Sciatic nerve (tissue), 2 donors: ENCODE results near the gene RGS9. TPM values are rescaled to one million over a fixed set of nuclear protein-coding genes. Genes with fewer than 3 reads are reported as not detected.
"Not testable (repeated sequence)": the region's sequence is repeated elsewhere in the genome, so short reads cannot be mapped to it uniquely, and the experiment has no call there.

ENCODE experiments used
- ATAC-seq: fragments of 200-7000 bp; cut with Tn5 transposase; one replicate; pipeline ENCODE4 v1.9.1; 2020; ENCODE audit warnings: mild to moderate bottlenecking, moderate library complexity
- DNase-seq: peaks from one replicate; pipeline ENCODE4 v3.0.0-alpha.2; 2020; ENCODE audit warnings: low spot score
- intact Hi-C: fragments of 100-400 bp; cut with DNase I; formaldehyde crosslinking; loops from one replicate; pipeline ENCODE4 v1.14.2; 2022
- total RNA-seq: library from RNA; stranded (reverse); fragmentation: NEBNext Ultra II Directional; extraction: Animal tissue kit (Norgen Biotek cat#: 25700); gene quantifications from one replicate; pipeline ENCODE4 v1.2.1, GENCODE V29; 2021
- donor health status: DM: no; HTN: no; CAD: no.
- donor health status: DM: no; HTN: no; CAD: no.

RGS9 gene
- total RNA-seq, result 21.0 TPM

GRCh38 chr17:65137021-65137939 lies at the start of gene RGS9:
RGS9 (plus strand) TSS chr17:65137370; CDS start chr17:65137541, 171 bp downstream.
- intact Hi-C loops, result no loop called here
- DNase-seq (peak; percentile 91), ATAC-seq (peak; percentile 97)

DNA sequence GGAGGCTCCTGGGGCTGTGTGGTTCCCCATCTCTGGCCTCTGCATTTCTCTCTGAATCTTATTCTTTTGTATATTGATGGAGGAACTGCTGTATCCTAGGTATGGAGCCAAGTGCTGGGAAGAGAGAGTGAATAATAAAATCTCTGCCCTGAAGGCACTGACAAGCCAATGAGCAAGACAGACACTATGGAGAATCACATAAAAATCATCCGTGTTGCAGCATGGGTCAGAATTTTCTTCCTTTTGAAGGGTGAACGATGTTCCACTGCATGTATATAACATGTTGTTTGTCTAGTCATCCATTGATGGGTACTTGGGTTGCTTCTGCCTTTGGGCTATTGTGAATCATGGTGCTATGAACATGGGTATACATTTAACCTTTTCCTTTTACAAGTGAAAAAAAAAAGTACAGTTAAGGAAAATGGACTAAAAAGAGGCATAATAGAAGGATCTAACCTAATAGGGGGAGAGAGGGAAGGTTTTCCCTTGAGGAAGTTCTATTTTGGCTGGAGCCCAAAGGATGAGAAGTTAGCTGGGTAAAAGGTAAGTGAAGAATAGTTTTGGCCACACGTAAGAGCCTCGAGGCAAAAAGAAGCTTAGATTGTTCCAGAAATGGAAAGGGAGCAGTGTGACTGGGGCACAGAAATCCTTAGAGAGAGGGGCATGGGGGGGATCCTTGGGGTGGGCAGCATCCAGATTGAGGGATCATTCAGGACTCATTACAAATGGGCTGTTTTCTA lies 48.4 kb upstream of the RGS9 start:
- DNase-seq (no peak), ATAC-seq (no peak)
- intact Hi-C loops, result no loop called here

DNA sequence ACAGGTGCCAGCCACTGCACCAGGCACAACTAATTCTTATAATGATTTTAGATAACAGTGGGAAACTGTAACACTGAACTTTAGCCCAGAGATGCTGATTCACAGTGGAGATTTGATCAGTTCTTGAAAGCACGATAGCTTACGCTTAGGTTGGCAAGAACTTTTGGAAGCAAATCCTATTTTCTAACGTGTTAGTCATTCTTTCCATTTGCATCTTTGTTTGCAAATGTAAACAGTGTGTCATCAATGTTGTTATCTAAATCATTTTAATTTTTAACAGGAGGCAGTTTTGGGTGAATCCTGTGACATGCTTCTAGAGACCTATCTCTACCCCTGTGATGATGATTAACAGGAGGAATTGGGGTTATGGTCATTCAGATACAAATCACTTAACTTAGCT lies 44.9 kb upstream of the RGS9 start:
- no peak for DNase-seq
- ATAC-seq, result no peak
- intact Hi-C loops, result no loop called here

- peak; percentile 19 for DNase-seq
- intact Hi-C loops, ATAC-seq: not testable (repeated sequence)
Measured at GRCh38 chr17:65092721-65093356, 44.3 kb upstream of the RGS9 start.

- peak; percentile 7 for DNase-seq
- intact Hi-C loops, result no loop called here
- ATAC-seq, result no peak
Measured at GRCh38 chr17:65093930-65094329, 43.2 kb upstream of the RGS9 start.

DNA sequence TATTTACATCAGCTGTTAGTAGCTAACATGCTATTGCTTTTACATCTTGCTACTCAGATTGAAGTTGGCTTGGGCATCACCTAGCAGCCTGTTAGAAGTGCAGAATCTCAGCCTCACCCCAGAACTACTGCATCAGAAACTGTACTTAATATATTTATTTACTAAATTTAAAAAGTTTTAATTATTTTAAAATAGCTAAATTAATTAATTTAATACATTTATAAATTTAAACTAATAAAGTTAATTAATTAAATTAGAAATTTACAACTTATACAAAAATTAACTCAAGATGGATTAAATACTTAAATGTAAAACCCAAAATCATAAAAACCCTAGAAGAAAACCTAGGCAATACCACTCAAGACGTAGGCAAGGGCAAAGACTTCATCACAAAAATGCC lies 41.7 kb upstream of the RGS9 start:
- intact Hi-C loops, result no loop called here
- no peak for ATAC-seq
- no peak for DNase-seq

- ATAC-seq, intact Hi-C loops, DNase-seq: not testable (repeated sequence)
Measured at GRCh38 chr17:65096382-65096781, 40.8 kb upstream of the RGS9 start.

DNA sequence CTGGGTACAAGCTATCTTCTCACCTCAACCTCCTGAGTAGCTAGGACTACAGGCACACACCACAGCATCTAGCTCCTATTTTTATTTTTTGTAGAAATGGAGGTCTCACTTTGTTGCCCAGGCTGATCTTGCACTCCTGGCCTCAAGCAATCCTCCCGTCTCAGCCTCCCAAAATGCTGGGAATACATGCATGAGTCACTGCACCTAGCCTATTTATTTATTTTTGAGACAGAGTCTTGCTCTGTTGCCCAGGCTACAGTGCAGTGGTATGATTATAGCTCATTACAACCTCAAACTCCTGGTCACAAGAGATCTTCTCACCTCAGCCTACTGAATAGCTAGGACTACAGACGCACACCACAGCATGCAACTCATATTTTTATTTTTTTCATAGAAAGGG lies 40.1 kb upstream of the RGS9 start:
- ATAC-seq, result no peak
- intact Hi-C loops, result no loop called here

DNA sequence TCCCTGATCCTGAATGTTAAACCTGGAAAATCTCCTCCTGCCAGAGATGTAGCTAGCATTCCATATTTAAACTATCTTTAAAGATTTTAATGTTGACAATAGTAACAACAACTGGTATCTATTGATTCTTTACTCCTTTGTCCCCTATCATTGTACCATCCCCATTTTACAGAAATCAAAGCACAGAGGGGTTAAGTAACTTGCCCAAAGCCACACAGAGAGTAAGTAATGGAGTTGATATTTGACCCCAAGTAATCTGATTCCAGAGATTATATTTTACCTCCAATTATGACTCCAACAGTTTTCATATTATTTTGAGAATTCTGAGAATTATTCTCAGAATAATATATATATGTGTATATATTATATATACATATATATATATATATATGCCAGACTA lies 37.7 kb upstream of the RGS9 start:
- DNase-seq (no peak), ATAC-seq (no peak)
- intact Hi-C loops, result no loop called here

More for the DNA sequence above, 40.1 kb upstream of the RGS9 start:
- no peak for DNase-seq

- intact Hi-C loops, result no loop called here
- ATAC-seq, result peak; percentile 57
- peak; percentile 74 for DNase-seq
Measured at GRCh38 chr17:65099941-65100315, 37.2 kb upstream of the RGS9 start.

DNA sequence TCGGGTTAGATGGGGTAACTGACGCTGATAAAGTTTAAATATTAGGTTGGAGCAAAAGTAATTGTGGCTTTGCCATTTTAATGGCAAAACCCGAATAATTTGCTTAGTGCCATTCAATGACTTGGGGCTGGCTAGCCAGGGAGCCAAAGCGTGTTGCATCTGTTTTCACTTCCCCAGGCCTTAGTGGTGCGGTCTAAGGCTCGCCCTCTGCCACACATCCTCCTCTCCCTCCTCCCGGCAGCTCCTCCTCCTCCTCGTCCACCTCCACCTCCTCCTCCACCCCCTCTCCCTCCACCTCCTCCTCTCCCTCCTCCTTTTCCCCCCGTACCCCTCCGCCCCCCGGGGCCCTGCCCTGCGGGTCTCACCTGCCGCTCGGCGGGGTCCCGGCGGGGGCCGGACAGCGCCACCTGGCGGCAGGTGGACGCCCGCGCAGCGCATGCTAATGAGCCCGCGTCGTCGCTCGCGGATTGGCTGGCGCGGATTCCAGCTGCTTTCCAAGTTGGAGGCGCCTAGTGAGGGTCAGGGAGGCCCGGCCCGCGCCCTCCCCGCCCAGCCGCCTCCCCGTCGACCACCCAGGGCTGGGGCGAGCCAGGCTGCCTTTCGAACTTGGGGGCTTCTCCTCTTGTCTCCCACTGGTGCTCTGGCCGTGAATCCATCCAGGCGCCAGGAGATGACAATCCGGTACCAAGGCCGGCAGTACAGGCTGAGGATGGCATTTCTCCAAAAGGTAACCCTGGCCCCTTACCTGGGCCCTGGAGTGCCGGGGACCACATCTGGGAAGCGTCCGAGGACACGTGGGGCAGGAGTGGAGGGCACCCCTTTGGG lies 36.6 kb upstream of the RGS9 start:
- ATAC-seq, result peak; percentile 94
- intact Hi-C loops, result no loop called here
- DNase-seq, result peak; percentile 92

- intact Hi-C loops, result no loop called here
- no peak for DNase-seq
- no peak for ATAC-seq
Measured at GRCh38 chr17:65101371-65101770, 35.8 kb upstream of the RGS9 start.

DNA sequence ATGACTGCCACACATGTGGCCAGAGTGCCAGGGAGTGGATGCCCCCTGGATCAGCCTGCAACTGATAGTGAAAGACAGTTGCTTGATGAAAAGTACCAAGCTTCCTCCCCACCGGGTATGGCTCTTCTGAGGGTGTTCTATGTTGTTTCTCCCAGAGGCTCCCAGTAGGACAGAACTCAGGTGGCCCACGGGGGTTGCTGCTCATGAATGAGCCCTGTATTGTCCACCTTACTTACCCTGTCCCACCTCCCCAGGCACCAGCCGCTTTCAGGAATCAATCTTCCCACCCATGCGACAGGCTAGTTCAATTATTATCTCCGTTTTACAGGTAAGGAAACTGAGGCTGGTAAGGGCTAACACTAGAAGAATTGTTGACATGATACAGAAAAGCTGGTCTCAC lies 34.9 kb upstream of the RGS9 start:
- no peak for ATAC-seq
- intact Hi-C loops, result no loop called here
- no peak for DNase-seq

DNA sequence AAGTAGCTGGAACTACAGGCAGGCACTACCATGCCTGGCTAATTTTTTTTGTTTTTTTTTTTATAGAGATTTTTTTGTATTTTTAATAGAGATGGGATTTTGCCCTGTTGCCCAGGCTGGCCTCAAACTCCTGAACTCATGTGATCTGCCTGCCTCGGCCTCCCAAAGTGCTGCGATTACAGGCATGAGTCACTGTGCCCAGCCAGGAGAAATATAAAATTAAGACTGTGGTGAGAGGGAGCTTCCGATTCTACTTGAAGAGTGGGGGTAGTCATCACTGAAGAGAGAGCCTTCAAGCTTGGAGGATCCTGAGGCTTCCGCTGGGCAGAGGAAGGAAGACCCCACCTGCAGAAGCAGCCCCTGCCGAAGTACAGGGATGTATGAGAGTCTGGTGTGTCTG lies 34.4 kb upstream of the RGS9 start:
- ATAC-seq (no peak), DNase-seq (no peak)
- intact Hi-C loops, result no loop called here

- ATAC-seq, result no peak
- intact Hi-C loops, result no loop called here
- DNase-seq, result no peak
Measured at GRCh38 chr17:65103431-65103830, 33.7 kb upstream of the RGS9 start.

DNA sequence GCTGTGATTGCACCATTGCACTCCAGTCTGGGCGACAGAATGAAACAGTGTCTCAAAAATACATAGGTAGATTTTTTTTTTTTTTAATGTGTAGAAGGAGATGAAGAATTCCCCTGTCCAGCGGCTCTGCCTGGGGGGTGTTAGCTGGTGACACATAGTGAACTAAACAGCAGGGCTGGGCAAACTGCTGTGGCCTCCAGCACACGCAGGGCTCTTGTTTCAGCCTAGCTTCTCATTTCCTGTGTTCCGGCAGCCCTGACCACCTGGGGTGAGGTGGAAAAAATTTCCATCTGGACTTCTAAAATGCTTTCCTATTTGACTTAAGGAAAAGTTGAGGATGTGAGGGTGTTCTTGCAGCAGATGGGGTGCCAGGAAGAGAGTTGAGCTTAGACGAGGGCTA lies 33.3 kb upstream of the RGS9 start:
- intact Hi-C loops, result no loop called here
- DNase-seq (no peak), ATAC-seq (no peak)

DNA sequence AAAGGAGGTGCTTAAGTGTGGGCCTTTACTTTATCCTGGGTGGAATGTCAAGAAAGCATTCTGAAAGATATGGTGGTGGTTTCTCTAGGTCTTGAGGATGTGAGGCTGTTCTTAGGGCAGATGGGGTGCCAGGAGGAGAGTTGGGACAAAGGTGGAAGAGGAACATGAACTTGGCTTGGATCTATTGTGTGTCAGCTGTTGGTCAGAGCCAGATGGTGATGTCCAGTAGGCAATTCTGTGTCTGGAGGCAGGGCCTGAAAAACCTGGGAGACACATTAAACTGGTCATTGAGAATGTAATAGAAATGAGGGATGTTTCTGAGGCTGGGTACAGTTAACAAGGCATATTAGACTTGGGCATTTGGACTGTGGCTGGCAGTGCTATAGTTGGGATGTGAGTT lies 32.6 kb upstream of the RGS9 start:
- ATAC-seq, result no peak
- intact Hi-C loops, result no loop called here
- no peak for DNase-seq

DNA sequence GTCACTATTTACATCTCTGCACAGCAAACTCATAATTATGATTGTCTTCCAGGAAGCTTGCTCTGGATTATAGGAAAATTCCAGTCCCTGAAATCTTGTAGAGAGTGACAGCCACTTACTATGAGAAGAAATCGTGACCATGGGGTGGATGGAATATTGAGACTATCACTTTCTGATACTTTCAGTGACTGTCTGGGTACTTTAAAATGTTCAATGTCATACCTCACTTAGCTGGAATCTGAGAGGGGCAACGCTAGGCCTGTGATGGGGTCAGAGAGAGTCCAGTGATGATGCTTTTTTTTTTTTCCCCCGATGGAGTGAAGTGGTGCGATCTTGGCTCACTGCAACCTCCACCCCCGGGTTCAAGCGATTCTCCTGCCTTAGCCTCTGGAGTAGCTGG lies 32.2 kb upstream of the RGS9 start:
- intact Hi-C loops, result no loop called here
- no peak for DNase-seq
- no peak for ATAC-seq

DNA sequence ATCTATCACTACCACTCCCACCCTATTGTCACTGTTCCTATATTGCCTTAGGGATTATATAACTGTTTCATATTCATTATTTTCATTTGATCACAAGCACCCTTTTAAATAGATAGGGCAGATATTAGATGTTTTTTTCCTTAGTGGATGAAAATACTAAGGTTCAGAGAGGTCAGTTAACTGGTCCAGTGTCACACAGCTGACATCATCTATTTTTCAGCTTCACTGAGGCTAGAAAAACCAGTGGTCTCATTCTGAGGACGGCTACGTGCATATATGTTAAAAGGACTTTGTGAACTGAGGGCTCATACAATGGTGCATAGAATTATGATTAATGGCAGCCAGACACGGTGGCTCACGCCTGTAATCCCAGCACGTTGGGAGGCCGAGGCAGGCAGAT lies 29.0 kb upstream of the RGS9 start:
- intact Hi-C loops, result no loop called here
- DNase-seq (no peak), ATAC-seq (no peak)
